ENCODE results near the gene DOK1.

DNA sequence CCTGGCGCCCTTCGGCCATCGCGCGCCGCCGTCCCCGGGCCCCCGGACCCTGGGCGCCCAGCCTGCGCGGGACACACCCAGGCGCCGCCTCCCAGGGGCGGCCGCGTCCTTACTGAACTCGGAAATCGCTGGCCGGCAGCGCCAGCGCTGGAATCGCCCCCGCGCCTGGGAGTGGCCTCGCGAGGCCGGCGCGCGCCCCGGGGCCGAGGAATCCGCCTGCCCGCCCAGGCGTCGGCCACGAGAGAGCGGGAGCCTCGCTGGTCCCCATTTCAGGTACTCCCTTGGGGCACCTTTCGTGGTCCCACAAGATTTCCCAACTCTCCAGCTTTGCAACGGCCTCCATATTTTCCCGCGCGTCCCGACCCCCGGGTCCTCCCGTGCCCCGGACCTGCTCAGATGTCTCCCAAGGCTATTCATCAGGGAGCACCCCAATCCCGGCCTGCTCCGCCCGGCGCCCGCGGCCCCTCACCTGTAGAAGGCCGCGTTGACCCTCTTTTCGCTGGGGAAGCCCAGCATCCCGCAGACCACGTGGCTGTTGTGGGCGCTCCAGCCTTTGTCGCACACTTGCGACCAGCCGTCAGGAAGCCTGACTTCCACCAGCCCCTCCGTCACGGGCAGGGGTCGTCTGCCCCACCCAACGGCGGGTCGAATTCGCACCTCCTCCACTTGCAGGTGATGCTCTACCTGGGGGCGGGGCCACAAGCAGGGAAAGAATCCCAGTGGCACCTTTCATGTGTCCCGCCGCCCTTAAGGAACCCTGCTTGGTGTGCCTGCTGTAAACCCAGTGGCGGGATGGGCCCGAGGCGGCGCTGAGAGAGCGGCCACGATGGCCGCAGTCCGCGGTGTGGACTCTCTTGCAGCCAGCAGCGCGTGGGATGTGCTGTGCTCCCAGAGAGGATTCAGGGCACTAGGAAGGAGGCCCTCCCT, 5.4 kb upstream of the DOK1 start:
- TF ChIP-seq, protein P1, sequence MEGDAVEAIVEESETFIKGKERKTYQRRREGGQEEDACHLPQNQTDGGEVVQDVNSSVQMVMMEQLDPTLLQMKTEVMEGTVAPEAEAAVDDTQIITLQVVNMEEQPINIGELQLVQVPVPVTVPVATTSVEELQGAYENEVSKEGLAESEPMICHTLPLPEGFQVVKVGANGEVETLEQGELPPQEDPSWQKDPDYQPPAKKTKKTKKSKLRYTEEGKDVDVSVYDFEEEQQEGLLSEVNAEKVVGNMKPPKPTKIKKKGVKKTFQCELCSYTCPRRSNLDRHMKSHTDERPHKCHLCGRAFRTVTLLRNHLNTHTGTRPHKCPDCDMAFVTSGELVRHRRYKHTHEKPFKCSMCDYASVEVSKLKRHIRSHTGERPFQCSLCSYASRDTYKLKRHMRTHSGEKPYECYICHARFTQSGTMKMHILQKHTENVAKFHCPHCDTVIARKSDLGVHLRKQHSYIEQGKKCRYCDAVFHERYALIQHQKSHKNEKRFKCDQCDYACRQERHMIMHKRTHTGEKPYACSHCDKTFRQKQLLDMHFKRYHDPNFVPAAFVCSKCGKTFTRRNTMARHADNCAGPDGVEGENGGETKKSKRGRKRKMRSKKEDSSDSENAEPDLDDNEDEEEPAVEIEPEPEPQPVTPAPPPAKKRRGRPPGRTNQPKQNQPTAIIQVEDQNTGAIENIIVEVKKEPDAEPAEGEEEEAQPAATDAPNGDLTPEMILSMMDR (conservative IDR thresholded peaks at IDR 0.05): no peak
- TF ChIP-seq EZH2 (IDR thresholded peaks at IDR 0.05; ENCODE audit: low read depth): no peak

Data from PC-9 (cell line).